ENCODE data around the gene DPYSL3.

DNA sequence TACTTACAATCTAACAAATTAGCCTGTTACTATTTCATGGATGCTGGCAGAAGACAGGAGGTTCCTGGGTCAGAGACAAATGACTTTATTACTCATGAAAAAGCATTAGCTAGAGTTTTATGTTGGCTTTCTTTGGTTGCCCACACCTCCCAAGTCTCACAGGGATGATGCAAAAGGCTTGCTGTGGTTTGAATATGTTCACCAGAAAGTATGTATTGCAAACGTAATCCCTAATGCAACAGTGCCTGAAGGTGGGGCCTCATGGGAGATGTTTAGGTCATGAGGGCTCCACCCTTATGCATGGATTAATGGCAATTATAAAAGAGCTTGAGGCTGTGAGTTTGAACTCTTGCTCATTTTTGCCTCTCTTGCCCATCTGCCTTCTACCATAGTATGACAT, 28.5 kb downstream of the DPYSL3 start:
- TF ChIP-seq EZH2 (optimal IDR thresholded peaks at IDR 0.05; ENCODE audit: low read depth, low read length), result no peak
- no peak for TF ChIP-seq CTCF (IDR thresholded peaks at IDR 0.05; ENCODE audit: low read length)
- no peak for TF ChIP-seq EZH2phosphoT487 (IDR thresholded peaks at IDR 0.05; ENCODE audit: low read length)
